ENCODE results near the gene MEST. TPM values are rescaled to one million over a fixed set of nuclear protein-coding genes. Genes with fewer than 3 reads are reported as not detected.

Gene MEST
- total RNA-seq, 1 experiment from 2014 or later = 76.9 TPM

GRCh38 chr7:130476297-130477150, 15.4 kb upstream of the MEST start:
- no peaks in the 10 kb centered on the region for H3K4me1 ChIP-seq (replicated peaks; ENCODE audit: insufficient read depth)
- H3F3A ChIP-seq (ENCODE audit: insufficient read depth, low read depth) = no peaks in the 10 kb centered on the region
- intact Hi-C loops (cut with micrococcal nuclease; ENCODE audit: unreplicated experiment) = no loop called here
- POLR2A ChIA-PET (ENCODE audit: unreplicated experiment) = no interaction called here
- no peaks in the 10 kb centered on the region for H3K9me2 ChIP-seq (ENCODE audit: insufficient read depth)
- TF ChIP-seq EZH2 (IDR thresholded peaks at IDR 0.05; ENCODE audit: low read depth) (no peak), CTCF (conservative IDR thresholded peaks at IDR 0.05) (no peak)
- H3K4me2 ChIP-seq = no peak overlapping the region
- CTCF ChIA-PET = no interaction called here
- H3K9me3 ChIP-seq (ENCODE audit: insufficient read depth, low read depth) = peaks cover 7% of the 10 kb centered on the region; the same call in 1 of the 2 replicates
- H3K36me3 ChIP-seq (ENCODE audit: low read depth) = no peaks in the 10 kb centered on the region
- H3K4me3 ChIP-seq = no peak overlapping the region
- DNase-seq = no peak
- no peak overlapping the region for H2AFZ ChIP-seq
- H3K27me3 ChIP-seq (ENCODE audit: insufficient read depth, low read depth) = no peaks in the 10 kb centered on the region
- H3K79me2 ChIP-seq (ENCODE audit: low read depth) = no peaks in the 10 kb centered on the region
- no TSS peak for BruUV-seq (replicated peaks)
- no peaks in the 10 kb centered on the region for H4K20me1 ChIP-seq (ENCODE audit: insufficient read depth)
- H3K27ac ChIP-seq = no peak overlapping the region

- no peaks in the 10 kb centered on the region for H3F3A ChIP-seq (ENCODE audit: insufficient read depth, low read depth)
- no peak overlapping the region for H3K27ac ChIP-seq
- H3K79me2 ChIP-seq (ENCODE audit: low read depth) = no peaks in the 10 kb centered on the region
- intact Hi-C loops (cut with micrococcal nuclease; ENCODE audit: unreplicated experiment) = no loop called here
- no TSS peak for BruUV-seq (replicated peaks)
- H3K9me3 ChIP-seq (ENCODE audit: insufficient read depth, low read depth) = peaks cover 7% of the 10 kb centered on the region; the same call in 1 of the 2 replicates
- H4K20me1 ChIP-seq (ENCODE audit: insufficient read depth) = no peaks in the 10 kb centered on the region
- no peaks in the 10 kb centered on the region for H3K9me2 ChIP-seq (ENCODE audit: insufficient read depth)
- no peak overlapping the region for H2AFZ ChIP-seq
- H3K4me2 ChIP-seq = no peak overlapping the region
- ChIA-PET POLR2A (ENCODE audit: unreplicated experiment) (no interaction called here), CTCF (no interaction called here)
- H3K36me3 ChIP-seq (ENCODE audit: low read depth) = no peaks in the 10 kb centered on the region
- DNase-seq = no peak
- TF ChIP-seq CTCF (conservative IDR thresholded peaks at IDR 0.05) (no peak), EZH2 (IDR thresholded peaks at IDR 0.05; ENCODE audit: low read depth) (no peak)
- no peaks in the 10 kb centered on the region for H3K27me3 ChIP-seq (ENCODE audit: insufficient read depth, low read depth)
- H3K4me3 ChIP-seq = no peak overlapping the region
- no peaks in the 10 kb centered on the region for H3K4me1 ChIP-seq (replicated peaks; ENCODE audit: insufficient read depth)
Measured at GRCh38 chr7:130478991-130479390, 12.9 kb upstream of the MEST start.

- Histone ChIP-seq H2AFZ (no peak overlapping the region), H3F3A (ENCODE audit: insufficient read depth, low read depth) (no peaks in the 10 kb centered on the region), H3K27ac (no peak overlapping the region), H3K4me2 (no peak overlapping the region), H3K36me3 (ENCODE audit: low read depth) (no peaks in the 10 kb centered on the region), H3K79me2 (ENCODE audit: low read depth) (no peaks in the 10 kb centered on the region), H3K9me2 (ENCODE audit: insufficient read depth) (no peaks in the 10 kb centered on the region), H3K4me3 (no peak overlapping the region), H4K20me1 (ENCODE audit: insufficient read depth) (no peaks in the 10 kb centered on the region), H3K27me3 (ENCODE audit: insufficient read depth, low read depth) (no peaks in the 10 kb centered on the region), H3K9me3 (ENCODE audit: insufficient read depth, low read depth) (peaks cover 7% of the 10 kb centered on the region; the same call in 1 of the 2 replicates), H3K4me1 (replicated peaks; ENCODE audit: insufficient read depth) (no peaks in the 10 kb centered on the region)
- no peak for DNase-seq
- CTCF ChIA-PET = no interaction called here
- POLR2A ChIA-PET (ENCODE audit: unreplicated experiment) = no interaction called here
- BruUV-seq (replicated peaks) = no TSS peak
- TF ChIP-seq EZH2 (IDR thresholded peaks at IDR 0.05; ENCODE audit: low read depth) (no peak), CTCF (conservative IDR thresholded peaks at IDR 0.05) (no peak)
- intact Hi-C loops (cut with micrococcal nuclease; ENCODE audit: unreplicated experiment) = no loop called here
Measured at GRCh38 chr7:130479716-130480400, 12.0 kb upstream of the MEST start.
